Subcutaneous adipose tissue (tissue), 4 donors: ENCODE results near the gene LRRN2. TPM values are rescaled to one million over a fixed set of nuclear protein-coding genes. Genes with fewer than 3 reads are reported as not detected.

Experiments
- CTCF ChIP-seq: fragments of 450-650 bp; IDR thresholded peaks from one replicate; pipeline ENCODE4 v1.5.1; 2016; ENCODE audit warnings: low read depth, mild to moderate bottlenecking, control low read depth, antibody characterized with exemption, moderate library complexity
- total RNA-seq, 4 donors: library from RNA; depleted of rRNA; stranded (reverse); fragments of >200 nt; gene quantifications; one replicate each; pipeline ENCODE4 v1.1.0, GENCODE V29; 2016

LRRN2 gene
- total RNA-seq, 4 donors from 2014 or later = 0.17 to 0.38 TPM; not detected in 2

DNA sequence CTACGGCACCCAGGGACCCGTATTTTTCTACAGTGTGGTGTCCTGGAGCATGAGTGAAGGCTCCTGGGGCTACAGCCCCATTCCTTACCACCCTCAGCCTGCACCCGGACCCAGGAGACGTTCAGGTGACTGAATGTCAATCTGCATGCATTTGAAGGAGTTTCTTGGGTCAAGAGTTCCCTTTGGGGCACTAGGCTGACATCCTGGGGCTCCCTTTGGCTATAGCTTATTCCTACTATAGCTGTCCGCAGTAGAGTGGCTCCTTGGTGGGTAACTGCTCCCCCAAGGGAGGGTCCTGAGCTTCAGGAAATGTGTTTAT is 19.9 kb upstream of the LRRN2 start:
- no peak for TF ChIP-seq CTCF

DNA sequence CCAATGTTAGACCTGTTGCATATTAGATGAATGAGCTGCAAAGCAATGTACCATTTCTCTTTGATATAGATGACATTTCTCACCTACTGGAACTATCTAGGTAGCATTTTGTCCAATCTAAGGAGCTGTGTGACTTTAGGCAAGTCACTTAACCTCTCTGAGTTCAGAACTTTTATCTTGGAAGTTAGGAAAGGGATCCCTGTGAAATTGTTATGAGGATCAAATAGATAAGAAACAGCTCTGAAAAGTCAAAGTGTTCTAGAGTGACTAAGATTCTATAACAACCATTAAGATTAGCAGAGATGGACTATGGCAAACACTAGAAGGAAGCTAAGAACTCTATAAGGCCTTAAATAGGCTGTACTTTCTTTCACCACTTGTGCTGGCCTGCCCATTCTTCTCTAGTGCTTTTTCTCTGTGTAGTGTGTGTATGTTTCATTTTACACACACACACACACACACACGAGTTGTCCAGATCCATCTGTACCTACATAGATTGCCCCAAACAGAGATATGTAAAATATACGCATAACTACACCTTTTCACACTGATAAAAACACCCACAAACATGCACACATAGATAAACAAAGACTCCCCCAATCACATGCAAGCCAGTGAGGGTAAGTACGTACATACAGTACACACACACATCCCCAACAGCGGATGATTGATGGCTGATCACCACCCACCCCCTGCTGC is 19.4 kb upstream of the LRRN2 start:
- TF ChIP-seq CTCF = no peak

DNA sequence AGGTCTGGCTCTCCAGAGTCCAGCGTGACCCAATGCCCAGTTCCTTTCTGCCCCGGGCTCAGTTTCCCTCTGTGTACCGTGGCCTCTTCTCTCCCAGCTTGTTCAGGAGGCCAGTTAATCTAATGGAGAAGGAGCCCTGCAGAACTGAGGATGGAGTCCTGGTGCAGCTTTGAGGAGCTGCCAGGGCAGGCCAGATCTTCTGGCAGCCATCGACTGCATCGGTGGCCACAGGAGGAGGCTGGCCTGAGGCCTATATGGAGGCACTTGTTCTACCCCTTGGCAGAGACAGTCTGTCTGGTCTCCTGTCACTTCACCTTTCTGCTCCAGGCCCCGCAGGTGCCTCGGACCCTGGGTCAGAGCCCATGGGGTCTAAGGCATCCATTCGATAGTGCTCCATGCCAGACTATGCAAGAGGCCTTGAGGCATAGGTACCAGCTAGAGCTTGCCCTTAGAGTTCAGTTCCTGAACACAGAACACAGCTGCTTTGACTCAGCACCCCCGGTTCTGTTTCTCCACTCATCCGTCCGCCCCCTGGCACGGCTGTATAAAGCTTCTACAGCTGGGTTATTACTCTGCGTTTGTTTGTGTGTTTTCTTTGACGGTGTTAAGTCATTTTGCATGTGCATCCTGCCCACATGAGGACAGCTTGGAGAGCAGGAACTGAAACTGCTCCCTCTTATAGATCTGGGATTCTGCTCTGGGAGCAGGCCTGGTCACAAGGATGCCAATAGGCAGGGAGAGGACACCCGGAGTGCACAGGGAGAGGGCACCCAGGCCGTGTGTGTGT is 18.5 kb upstream of the LRRN2 start:
- no peak for TF ChIP-seq CTCF

DNA sequence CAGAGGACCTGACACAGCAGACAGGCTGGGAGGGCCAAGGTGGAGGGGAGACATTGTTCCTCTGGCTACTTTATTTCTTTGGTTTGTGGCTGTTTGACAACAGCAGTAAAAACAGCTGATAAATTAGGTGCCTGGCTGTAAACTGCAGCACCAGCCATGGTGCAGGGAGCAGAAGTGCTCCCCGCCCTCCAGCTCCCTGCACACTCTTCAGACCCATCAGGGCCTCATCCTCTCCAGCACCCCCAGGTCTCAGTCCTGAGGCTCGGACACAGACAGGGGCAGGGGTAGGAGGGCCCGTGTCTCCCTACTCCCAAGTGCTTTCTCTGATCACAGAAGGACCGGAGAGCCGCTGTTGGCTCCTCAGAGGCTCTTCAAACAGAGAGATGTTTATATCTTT is 17.7 kb upstream of the LRRN2 start:
- no peak for TF ChIP-seq CTCF

DNA sequence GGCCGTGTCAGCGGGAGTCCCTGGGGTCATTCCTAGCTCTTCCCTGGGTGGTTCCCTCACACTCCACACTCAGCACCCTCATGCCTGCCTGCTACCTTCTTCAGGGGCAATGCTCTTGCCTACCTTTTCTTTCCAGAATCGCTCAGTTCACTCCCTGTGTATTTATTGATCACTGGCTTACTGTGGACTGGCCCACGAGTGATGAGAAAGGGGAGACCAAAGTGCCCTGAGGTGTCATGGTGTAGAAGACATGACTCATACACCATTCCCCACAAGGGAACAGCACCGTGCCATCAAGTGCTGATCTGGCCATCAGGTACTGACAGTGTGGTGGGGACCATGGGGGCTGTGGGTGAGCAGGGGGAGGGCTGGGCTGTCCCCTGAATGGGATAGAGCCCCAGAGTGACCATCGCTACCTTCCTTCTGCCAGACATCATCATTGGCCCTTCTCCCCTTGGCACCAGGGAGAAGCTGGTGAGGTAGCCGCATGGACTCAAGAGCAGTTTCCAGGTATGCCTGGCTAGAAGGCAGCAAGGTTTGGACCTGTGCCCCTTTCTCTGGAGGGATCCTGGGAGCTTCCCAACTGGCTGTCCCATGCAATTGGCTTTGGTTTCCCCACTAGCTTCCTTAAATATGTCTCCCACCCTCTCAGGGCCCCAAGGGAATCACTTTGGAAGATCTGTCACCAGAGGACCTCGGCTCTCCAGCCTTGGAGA is 17.2 kb upstream of the LRRN2 start:
- no peak for TF ChIP-seq CTCF

- no peak for TF ChIP-seq CTCF
These were observed 15.7 kb upstream of the LRRN2 start for GRCh38 chr1:204701229-204701628.

DNA sequence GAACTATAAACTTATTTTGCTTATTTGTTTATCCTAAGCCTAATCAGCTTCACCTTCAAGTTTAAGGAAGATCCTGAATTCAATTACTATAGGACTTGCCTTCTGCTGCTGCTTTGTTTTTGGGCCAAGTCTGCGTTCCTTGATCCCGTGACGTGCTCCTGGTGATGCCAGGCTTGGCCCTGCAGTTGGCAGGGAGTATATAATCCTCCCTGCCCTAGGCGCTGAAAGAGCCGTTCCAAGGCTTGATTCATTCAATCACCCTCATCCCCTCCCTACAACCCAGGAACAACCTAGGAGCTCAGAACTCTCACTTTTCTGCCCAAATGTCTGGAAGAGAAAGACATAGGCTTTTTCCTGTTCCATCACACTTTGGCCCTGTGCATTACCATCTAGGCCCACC is 12.4 kb upstream of the LRRN2 start:
- TF ChIP-seq CTCF = no peak
